Upper lobe of right lung (tissue), 1 donor: ENCODE data around the gene EMD. TPM values are rescaled to one million over a fixed set of nuclear protein-coding genes. Genes with fewer than 3 reads are reported as not detected.
"Not testable (repeated sequence)": the region's sequence is repeated elsewhere in the genome, so short reads cannot be mapped to it uniquely, and the experiment has no call there.

Experiments
- ATAC-seq: fragments of 200-7000 bp; cut with Tn5 transposase; one replicate; pipeline ENCODE4 v1.9.1; 2020; ENCODE audit warnings: mild to moderate bottlenecking, moderate library complexity
- DNase-seq: peaks from one replicate; pipeline ENCODE4 v3.0.0-alpha.2; 2020
- H3K27ac ChIP-seq: fragments of 200-600 bp; one replicate; pipeline ENCODE4 v1.8.0; 2022
- H3K27me3 ChIP-seq: fragments of 200-600 bp; one replicate; pipeline ENCODE4 v1.8.0; 2022; ENCODE audit warnings: mild to moderate bottlenecking
- H3K36me3 ChIP-seq: fragments of 200-600 bp; one replicate; pipeline ENCODE4 v1.8.0; 2022
- H3K4me1 ChIP-seq: fragments of 200-600 bp; one replicate; pipeline ENCODE4 v1.8.0; 2022
- H3K4me3 ChIP-seq: fragments of 200-600 bp; one replicate; pipeline ENCODE4 v1.8.0; 2022; ENCODE audit warnings: mild to moderate bottlenecking
- H3K9me3 ChIP-seq: fragments of 200-600 bp; one replicate; pipeline ENCODE4 v1.8.0; 2022
- intact Hi-C: fragments of 100-400 bp; cut with DNase I; formaldehyde crosslinking; loops from one replicate; pipeline ENCODE4 v1.11.0; 2022
- total RNA-seq: library from RNA; stranded (reverse); fragmentation: NEBNext Ultra II Directional; extraction: Animal tissue kit (Norgen Biotek cat#: 25700); gene quantifications from one replicate; pipeline ENCODE4 v1.2.1, GENCODE V29; 2021
- TF ChIP-seq, protein P1 (sequence below): fragments of 200-600 bp; IDR thresholded peaks from one replicate; pipeline ENCODE4 v1.8.0; 2022; ENCODE audit warnings: antibody characterized with exemption
- donor health status: DM: no; HTN: yes; CAD: no; lungs with severe emphysema.

The EMD gene
- total RNA-seq, 1 donor from 2014 or later, result 58.4 TPM

DNA sequence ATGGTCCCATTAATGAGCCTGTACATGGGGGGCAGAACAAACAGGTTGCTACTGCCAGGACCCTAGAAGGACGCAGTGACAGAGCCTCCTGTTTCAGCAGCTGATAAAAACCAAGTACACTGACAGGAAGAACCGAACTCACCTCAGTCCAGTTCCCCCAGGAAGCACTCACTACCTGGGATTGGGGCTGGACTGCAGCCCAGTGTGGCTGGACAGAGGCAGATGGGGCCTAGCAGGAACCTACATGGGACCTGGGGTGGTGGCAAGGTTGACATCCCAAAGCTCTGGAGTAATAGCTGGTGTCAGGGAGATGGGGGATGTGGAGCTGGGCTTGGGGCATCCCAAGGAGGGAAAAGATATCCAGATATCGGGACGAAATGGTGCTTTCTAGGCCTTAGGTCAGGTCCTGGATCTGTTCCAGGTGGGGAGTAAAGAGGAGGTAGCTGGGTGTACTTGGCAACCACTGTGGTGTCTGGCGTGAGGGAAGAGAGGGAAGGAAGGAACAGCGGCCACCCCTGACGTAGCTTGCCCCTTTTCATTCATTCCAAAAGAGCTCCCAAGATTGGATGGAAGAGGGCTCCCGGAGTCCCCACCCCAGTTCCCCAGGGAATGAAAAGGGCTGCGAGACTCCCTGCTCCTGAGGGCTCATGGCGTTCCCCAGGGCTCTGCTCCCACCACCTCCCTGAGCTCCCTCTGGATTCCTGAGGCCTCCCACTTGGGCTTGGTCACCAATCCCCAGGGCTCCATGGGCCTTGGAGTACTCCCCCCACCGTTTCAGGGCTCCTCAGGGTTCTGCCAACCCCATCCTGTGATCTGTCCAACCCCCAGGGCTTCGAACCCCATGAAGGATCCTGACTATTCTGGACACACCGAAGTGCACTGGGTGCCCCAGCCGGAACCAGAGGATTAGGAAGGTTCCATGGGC lies 4.5 kb downstream of the EMD start:
- Histone ChIP-seq H3K4me3 (no peak overlapping the region), H3K9me3 (no peaks in the 10 kb centered on the region), H3K4me1 (no peaks in the 10 kb centered on the region), H3K27me3 (no peaks in the 10 kb centered on the region), H3K36me3 (no peaks in the 10 kb centered on the region), H3K27ac (no peak overlapping the region)
- TF ChIP-seq, protein P1, sequence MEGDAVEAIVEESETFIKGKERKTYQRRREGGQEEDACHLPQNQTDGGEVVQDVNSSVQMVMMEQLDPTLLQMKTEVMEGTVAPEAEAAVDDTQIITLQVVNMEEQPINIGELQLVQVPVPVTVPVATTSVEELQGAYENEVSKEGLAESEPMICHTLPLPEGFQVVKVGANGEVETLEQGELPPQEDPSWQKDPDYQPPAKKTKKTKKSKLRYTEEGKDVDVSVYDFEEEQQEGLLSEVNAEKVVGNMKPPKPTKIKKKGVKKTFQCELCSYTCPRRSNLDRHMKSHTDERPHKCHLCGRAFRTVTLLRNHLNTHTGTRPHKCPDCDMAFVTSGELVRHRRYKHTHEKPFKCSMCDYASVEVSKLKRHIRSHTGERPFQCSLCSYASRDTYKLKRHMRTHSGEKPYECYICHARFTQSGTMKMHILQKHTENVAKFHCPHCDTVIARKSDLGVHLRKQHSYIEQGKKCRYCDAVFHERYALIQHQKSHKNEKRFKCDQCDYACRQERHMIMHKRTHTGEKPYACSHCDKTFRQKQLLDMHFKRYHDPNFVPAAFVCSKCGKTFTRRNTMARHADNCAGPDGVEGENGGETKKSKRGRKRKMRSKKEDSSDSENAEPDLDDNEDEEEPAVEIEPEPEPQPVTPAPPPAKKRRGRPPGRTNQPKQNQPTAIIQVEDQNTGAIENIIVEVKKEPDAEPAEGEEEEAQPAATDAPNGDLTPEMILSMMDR, result no peak
- no peak for DNase-seq
- intact Hi-C loops, result no loop called here
- ATAC-seq, result no peak

DNA sequence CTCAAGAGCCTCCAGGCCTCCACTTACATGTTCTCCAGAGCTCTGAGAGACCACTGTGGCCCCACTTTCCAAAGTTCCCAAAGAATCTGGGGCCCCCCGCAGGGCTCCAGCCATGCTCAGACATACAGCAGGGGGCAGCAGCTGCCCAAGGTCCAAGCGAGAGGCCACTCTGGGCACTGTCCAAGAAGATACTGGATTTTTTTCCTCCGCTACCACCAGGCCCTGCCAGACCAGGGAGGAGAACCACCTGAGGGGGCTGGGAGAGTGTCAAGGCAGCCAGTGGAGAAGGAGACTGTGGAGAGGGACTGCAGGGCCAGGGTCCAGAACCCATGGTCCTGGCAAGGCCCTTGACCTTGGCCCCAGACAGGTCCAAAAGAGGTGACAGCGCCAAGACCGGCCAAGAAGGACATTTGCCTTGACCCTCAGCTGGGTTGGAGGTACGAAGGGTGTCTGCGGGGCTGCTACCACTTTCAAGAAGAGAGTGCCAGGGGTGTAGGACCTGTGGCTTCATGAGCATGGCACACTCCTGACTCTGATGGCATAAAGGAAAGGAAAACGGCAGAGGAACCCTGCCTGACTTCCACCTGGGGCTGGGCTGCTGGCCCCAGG lies 5.3 kb downstream of the EMD start:
- no peak overlapping the region for H3K27ac ChIP-seq
- intact Hi-C loops, result no loop called here
- TF ChIP-seq, protein P1, result peak; percentile 25
- H3K4me3 ChIP-seq, result no peak overlapping the region
- H3K36me3 ChIP-seq, result no peaks in the 10 kb centered on the region
- no peak for DNase-seq
- no peaks in the 10 kb centered on the region for H3K9me3 ChIP-seq
- ATAC-seq, result no peak
- H3K4me1 ChIP-seq, result no peaks in the 10 kb centered on the region
- H3K27me3 ChIP-seq, result no peaks in the 10 kb centered on the region

DNA sequence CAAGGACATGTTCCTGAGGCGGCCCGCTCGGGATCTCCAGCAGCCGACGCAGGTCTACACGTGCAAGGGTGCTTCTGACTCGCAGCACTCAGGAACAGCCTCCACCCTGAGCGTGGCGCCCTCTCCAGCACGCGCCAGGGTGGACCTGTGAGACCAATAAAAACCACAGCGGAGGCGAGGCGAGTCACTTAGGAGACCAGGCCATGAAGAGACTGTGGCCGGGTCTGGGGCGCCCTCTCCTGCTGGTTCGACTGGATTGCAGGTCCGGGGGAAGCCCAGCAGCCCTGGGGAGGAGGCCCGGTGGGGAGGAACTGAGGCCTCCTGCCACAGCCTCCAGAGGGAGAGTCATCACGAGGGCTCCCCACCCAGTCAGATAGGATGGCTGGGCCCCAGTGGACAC lies 9.0 kb downstream of the EMD start:
- H3K4me3 ChIP-seq, H3K9me3 ChIP-seq, H3K27ac ChIP-seq, H3K4me1 ChIP-seq, H3K27me3 ChIP-seq, DNase-seq, intact Hi-C loops, H3K36me3 ChIP-seq: not testable (repeated sequence)
- peak; percentile 65 for ATAC-seq

DNA sequence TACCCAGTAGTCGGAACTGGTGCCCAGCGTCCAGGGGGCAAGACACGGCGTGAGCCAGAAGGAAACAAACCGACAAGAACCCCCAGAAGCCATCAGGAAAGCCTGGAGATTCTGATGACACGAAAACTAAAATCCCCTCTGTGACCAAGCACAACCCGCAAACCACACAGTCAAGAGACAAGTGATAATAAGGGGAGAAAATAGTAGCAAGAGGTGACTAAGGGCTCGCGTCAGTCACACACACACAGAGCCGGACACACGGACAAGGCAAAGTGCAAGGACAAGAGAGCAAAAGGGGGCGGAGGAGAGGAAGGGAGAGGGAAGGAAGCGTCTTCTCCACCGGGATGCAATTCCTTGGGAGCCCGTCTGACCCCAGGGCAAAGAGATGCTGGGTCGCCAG lies 9.6 kb downstream of the EMD start:
- H3K27me3 ChIP-seq, intact Hi-C loops, H3K9me3 ChIP-seq, H3K4me3 ChIP-seq, DNase-seq, H3K36me3 ChIP-seq, ATAC-seq, H3K4me1 ChIP-seq, H3K27ac ChIP-seq: not testable (repeated sequence)

DNA sequence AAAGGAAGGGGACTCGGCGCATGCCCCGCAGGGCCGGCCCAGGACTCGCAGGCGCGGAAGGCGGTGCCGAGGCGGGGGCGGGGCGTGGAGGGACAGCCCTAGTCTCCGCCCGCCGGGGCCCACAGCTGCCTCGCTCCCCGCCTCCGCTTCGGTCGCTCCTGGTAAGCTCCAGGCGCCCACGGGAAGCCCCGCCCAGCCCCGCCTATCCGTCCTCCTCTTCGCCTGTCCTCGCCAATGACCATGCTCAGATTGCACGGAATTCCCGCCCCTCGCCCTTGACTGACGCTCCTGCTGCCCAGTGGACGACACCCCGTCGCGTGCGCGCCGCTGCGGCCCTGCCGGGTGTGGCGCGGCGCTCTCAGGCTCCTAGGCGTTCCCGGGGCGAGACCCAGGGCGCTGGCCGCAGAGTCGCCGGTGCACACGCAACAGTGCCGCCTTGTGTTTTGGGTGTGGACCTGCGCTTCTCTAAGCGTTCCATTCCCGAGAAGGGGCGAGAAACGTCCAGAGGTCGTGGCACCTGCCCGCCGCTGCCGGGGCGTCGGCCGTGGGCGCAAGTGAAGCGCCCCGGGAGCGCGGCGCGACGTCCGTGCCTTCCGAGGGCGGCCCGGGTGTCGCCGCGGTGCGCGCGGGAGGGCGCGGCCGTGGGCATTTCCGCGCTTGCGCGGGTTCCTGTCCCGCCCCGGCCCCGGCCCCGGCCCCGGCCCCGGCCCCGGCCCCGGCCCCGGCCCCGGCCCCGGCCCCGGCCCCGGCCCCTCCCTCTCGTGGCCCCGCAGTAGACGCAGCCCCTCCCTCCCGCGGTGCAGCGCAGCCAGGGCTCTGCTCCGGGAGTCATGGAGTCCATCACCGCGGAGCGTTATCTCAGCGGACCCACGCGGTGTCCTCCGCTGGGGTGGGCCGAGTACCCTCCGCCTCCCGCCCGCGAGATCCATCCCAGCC lies 11.0 kb downstream of the EMD start:
- H3K9me3 ChIP-seq, H3K27me3 ChIP-seq, H3K36me3 ChIP-seq, H3K4me1 ChIP-seq, DNase-seq, H3K4me3 ChIP-seq, intact Hi-C loops, H3K27ac ChIP-seq: not testable (repeated sequence)
- ATAC-seq, result peak; percentile 90

DNA sequence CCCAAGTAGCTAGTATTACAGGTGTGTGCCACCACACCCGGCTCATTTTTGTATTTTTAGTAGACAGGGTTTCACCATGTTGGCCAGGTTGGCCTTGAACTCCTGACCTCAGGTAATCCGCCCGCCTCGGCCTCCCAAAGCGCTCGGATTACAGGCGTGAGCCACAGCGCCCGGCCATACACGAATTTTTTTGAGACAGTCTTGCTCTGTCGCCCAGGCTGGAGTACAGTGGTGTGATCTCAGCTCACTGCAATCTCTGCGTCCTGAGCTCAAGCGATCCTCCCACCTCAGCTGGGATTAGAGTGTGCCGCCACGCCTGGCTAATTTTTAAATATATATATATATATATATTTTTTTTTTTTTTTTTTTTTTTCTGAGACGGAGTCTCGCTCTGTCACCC lies 17.3 kb downstream of the EMD start:
- DNase-seq, ATAC-seq, H3K4me1 ChIP-seq, H3K9me3 ChIP-seq, H3K27me3 ChIP-seq, intact Hi-C loops, H3K27ac ChIP-seq: not testable (repeated sequence)
- Histone ChIP-seq H3K36me3 (peaks cover 15% of the 10 kb centered on the region), H3K4me3 (peak overlapping the region; percentile 71)

DNA sequence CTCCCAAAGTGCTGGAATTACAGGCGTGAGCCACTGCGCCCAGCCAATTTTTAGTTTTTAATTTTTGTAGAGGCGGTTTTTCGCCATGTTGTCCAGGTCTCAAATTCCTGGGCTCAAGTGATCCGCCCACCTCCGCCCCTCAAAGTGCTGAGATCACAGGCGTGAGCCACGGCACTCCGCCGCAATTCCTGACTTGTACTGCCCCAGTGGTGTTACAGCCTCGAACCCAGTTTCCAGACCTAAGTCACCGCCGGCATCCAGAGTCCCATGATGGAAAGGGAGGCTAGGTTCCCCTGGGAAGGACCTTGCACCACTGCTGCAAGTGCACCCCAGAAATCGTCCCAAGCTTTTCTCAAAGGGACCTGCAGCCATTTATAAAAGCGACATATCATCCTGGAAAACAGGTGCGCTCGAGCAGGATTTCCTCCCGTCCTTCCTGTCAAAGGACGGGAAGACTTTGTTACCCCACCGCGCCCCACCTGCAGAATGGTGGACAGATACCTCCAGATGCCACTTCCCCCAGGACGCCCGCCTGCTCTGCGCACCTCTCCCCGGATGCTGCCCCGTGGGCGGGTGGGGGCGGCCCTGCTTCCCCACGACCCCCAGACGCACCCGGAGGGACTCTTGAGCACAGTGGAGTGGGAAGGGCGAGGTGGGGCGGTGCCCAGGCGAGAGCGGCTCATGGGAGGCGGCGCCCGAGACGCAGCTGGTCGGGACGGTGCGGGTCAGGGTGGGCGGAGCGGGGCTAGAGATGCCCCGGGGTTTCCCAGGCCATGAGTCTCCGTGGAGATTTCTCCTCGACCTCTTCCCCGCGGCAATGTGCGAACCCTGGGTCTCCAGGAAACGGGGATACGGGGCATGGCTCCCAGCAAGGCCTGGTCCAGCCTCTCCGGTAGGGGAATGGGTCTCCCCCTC lies 18.1 kb downstream of the EMD start:
- intact Hi-C loops, result no loop called here
- peak overlapping the region; percentile 71 for H3K4me3 ChIP-seq
- no peaks in the 10 kb centered on the region for H3K27me3 ChIP-seq
- H3K27ac ChIP-seq, result peak overlapping the region; percentile 98
- no peaks in the 10 kb centered on the region for H3K9me3 ChIP-seq
- ATAC-seq (peak; percentile 86), DNase-seq (peak; percentile 91)
- H3K36me3 ChIP-seq, result peaks cover 15% of the 10 kb centered on the region
- H3K4me1 ChIP-seq, result peaks cover 3% of the 10 kb centered on the region
- TF ChIP-seq, protein P1, result no peak
